HG03139 (cell line): Measurements from ENCODE around the gene CREB5.

ENCODE experiments used
- ATAC-seq: cut with Tn5 transposase; IDR thresholded peaks from one replicate; pipeline ENCODE4 v1.9.1; 2021; ENCODE audit not compliant: unreplicated experiment

CREB5 gene

DNA sequence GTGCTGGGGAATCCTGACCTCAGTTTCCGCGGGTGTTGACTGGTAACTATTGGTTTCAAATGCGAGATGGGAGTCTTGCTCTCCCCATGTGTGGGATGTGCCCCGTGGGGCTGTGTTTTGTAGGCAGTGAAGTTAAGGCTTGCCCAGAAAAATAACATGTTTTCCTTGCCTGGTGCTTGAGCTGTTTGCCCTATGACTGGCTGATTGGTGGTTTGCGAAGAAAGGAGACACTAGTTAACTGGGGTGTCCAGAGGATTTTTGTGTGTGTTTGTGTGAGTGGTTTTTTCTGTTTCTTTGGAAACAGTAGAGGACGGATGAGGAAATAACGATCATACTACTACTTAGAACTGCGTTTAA is 61.9 kb downstream of the CREB5 start:
- no peak for ATAC-seq

DNA sequence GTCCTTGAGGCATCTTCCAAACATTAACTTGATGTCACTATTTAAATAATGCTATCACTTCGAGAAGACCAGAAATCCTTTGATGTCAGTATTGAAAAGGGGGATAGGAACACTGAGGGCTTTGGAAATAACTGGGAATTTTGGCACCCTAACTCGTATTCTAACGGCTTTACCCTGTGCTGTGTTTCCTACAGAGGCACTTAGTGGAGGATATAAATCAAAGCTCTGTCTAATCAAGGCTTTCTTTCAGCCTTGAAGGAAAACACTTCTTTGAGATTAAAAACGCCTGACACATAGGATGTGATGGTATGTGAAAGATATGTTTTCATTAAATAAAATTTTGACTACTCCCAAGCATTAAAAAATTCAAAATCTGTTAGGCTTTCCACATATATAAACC is 62.3 kb downstream of the CREB5 start:
- no peak for ATAC-seq

DNA sequence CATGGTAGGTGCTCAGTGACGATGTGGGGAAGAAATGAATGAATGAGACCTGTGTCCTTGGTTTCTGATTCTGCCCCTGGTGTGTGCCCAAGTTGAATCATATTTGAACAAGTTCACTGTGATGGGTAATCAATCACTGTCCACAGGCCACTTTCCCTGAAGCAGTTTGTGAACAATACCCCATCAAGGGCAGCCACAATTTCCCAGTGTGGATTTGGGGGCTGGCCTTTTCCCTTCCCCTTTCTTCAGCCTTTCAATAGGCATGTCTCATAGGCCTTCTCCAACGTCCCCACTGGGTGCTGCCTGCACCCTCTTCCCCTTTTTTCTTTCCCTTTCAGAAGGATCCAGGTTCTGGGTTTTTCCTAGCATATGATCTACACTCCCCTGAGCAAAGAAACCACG is 64.7 kb downstream of the CREB5 start:
- no peak for ATAC-seq

- no peak for ATAC-seq
Observed at GRCh38 chr7:28478656-28479055, 66.3 kb downstream of the CREB5 start.

- ATAC-seq = peak; percentile 52
Observed at GRCh38 chr7:28479507-28479947, 67.2 kb downstream of the CREB5 start.

GRCh38 chr7:28480595-28480994 is 68.3 kb downstream of the CREB5 start:
- ATAC-seq = no peak

DNA sequence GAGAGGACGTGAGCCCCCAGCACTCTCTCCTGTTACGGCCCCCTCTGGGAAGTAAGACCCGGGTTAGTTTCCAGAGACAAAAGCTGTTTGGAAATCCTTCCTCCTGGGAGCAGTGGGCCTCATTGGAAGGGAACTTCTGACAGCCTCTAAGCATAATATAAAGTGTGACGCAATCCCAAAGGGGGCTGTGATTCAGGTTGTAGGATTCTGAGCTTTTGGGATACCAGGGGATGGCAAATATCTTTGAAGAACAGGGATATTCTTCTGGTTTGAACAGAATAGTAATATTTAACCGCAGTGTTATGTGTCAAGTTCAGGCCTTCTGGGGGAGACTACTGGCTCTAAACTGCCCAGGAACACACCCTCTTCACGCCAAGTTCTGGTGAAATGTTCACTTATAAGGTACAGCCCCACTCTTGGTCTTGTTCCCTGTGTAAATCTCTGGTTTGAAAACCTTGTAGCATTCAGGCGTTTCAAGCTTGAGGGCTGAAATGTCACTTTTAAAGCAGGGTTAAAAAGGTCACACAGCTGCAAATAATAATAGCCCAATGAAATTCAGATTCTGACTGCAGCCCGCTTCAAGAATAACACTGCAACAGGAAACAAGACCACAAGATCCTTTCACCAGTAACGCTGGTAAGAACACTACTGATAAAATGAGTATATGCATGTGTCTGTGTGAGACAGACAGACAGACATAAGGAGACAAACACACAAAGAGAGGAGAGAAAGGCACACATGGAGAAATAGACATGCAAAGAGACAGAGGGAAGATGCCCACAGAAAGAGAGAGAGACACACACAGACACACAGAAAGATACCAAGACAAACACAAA is 69.0 kb downstream of the CREB5 start:
- peak; percentile 68 for ATAC-seq

GRCh38 chr7:28483112-28483511 is 70.8 kb downstream of the CREB5 start:
- no peak for ATAC-seq

DNA sequence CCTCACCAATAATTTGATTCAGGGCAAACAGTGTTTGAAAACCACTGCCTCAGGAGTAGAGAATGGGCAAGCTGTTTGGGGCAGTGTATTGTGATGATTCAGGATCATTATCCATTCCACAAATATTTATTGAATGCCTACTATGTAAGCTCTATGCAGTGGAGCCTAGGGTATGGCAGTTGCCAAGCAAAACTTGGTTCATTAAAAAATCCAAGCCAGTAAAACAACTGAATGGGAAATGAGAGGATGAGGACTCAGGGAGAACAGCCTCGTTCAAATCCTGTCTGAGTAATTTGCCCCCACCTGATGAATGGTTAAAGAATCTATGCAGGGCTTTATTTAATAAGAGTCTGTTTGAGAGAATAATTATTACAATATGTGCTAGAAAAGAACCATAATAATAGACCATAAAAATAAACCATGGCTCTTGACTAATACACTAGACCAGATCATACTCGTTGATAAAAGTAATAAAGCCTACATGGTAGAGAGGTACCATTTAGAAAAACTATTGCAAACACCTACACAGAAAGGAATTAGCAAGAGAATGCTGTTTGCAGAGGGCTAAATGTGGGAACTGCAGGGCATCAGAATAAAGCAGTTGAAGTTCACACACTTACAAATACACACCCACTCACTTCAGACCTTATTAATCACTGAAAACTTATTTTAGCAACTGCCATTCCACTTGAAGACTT is 71.7 kb downstream of the CREB5 start:
- no peak for ATAC-seq

GRCh38 chr7:28484606-28484935 is 72.3 kb downstream of the CREB5 start:
- no peak for ATAC-seq

GRCh38 chr7:28487487-28487886 is 75.2 kb downstream of the CREB5 start:
- ATAC-seq = no peak

- no peak for ATAC-seq
Observed at GRCh38 chr7:28488061-28488791, 75.9 kb downstream of the CREB5 start.

- no peak for ATAC-seq
Observed at GRCh38 chr7:28490831-28491230, 78.5 kb downstream of the CREB5 start.

DNA sequence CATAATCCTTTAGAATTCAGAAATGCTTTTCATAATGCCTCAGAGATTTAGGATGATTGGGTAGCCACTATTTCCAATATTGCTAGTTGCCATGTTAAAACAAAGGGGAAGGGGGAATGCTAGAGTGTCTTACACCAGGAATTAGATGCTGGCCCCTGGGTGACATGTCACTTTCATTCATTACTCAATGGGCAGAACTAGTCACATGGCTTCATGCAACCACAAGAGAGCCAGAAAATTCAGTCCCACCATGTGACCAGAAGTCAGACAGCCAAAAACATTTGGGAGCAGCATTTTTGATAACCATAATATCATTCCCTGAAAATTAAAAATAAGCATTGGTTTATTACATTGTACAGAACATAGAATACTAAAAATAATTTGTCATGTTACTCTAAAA is 81.2 kb downstream of the CREB5 start:
- no peak for ATAC-seq

DNA sequence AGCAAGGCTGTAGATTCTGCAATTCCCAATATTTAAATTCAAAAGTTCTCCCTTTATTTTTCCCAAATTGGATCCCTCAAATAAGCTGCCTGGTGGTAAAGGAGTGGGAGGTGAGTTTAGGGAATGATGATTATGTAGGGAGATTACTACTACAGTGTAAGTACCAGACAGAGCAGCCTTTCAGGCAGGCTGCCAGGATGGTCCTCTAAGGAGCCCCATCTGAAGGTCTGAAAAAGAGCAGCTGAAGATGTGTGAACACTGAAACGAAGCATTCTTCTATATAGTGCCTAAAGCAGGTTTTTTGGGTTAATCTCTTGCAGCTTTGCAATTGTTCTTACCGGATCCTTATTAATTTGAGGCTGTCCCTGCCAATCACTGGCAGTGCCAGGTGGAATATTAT is 84.7 kb downstream of the CREB5 start:
- no peak for ATAC-seq

DNA sequence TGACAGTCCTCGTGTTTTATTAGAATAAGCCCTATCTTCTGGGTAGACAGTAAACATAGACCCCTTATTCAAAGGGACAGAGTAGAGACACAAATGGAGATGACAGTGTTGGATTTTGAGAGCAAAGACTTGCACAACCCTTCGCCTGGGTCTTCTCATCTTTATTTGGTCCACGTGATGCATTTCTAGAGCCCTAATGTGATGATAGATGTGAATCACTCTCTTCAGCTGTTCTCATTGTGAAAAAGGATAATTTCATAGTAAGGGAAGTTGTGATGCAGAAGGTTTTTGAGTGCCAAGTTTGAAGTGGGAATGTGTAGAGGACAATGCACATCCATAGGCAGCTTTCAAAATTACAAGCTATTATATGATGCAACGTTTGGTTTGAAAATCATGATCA is 86.3 kb downstream of the CREB5 start:
- no peak for ATAC-seq

DNA sequence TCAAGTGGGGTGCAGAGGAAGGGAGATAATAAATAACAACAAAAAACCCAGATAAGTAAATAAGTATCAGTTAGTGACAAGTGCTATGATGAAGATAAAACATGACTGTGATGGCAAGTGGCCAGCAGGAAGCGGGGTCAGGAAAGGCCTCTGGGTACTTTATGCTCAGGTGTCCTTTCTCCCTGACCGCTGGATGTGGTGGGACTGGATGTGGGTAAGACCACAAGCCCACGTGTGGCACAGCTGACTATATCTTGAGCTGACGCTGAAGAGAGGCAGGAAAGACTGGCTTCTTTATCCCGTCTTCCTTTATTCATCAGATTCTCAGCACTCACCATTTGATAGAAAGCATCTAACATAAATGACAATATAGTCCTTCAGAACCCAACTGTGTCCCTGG is 87.8 kb downstream of the CREB5 start:
- ATAC-seq = no peak

GRCh38 chr7:28502408-28502807 is 90.1 kb downstream of the CREB5 start:
- ATAC-seq = no peak

DNA sequence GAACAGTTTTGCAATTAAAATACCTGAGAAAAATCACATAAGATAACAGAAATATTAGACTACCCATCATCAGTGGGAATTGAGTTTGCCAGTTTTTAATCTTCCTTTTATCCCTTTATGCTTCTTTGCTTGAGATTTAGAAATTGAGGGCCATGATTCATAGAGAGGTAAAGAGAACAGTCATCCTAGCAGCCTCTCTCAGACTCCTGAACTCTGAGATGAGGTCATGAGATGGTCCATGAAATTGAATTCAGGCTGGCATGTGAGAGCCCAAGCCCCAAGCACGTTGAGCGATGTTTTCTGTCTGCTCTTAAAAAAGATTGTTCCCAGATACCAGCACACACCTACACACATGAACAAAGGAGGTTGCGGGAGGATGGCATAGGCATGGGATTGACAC is 91.1 kb downstream of the CREB5 start:
- ATAC-seq = no peak

DNA sequence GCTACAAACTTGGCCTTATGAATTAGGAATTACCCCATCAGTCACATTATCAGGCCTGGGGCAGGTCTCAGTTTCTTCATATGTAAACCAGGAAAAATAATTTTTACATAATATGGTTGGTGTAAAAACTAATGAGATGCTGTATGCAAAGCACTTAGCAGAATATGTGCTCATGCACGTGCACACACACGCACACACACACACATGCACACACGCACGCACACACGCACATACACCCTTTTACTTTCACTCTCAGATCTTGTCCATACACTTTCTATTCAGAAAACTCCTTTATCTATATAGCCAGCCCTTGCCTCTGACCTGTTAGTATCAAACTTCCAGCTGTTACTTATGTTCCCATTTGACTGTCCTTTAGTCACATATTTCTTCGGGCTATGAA is 92.7 kb downstream of the CREB5 start:
- ATAC-seq = no peak

DNA sequence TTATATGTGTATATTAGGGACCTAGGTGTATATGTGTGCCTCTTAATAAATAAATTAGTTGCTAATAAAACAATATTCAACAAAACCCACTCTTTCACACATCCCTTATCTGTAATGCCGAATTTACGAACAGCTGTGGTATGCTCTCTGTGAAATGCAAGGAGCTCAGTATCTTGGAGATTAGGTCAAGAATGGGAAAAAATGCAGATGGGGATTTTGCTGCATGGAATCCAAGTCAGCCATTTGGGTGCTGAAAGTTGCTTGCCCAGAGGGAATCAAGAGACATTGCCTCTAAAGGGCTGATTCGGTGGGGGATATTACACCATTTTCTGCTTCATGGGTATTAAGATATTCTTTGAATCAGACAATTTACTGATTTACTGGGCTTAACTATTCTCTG is 93.5 kb downstream of the CREB5 start:
- ATAC-seq = no peak
